Lung (tissue), 12 donors: Measurements from ENCODE around the gene ADORA1. TPM values are rescaled to one million over a fixed set of nuclear protein-coding genes. Genes with fewer than 3 reads are reported as not detected.

Source experiments
- ATAC-seq: fragments of 200-7000 bp; cut with Tn5 transposase; one replicate; pipeline ENCODE4 v1.9.1; 2020; ENCODE audit warnings: moderate number of reproducible peaks; ENCODE audit not compliant: insufficient read depth, low FRiP score
- DNase-seq, 3 donors: peaks; one replicate each; pipeline ENCODE4 v3.0.0-alpha.2; 2013 to 2017
- H3K27ac ChIP-seq, 2 donors: one replicate each; pipeline ENCODE4 v1.5.1; 2013; ENCODE audit warnings: mild to moderate bottlenecking in 2 of 2, moderate library complexity in 2 of 2, control low read depth in 1 of 2, inconsistent platforms in 1 of 2, low read depth in 1 of 2, low read length in 1 of 2
- H3K27me3 ChIP-seq, 3 donors: one replicate each; pipeline ENCODE4 v1.5.1; 2013; ENCODE audit warnings: low read length in 2 of 3; ENCODE audit not compliant: control insufficient read depth in 3 of 3, insufficient read depth in 3 of 3
- H3K36me3 ChIP-seq, 4 donors: one replicate each; pipeline ENCODE4 v1.5.1; 2013; ENCODE audit warnings: low read length in 4 of 4, mild to moderate bottlenecking in 1 of 4, moderate library complexity in 1 of 4; ENCODE audit not compliant: control insufficient read depth in 4 of 4, insufficient read depth in 4 of 4
- H3K4me1 ChIP-seq, 5 donors: one replicate each; pipeline ENCODE4 v1.5.1; 2013; ENCODE audit warnings: low read length in 5 of 5, mild to moderate bottlenecking in 2 of 5, moderate library complexity in 1 of 5; ENCODE audit not compliant: control insufficient read depth in 5 of 5, insufficient read depth in 5 of 5
- H3K4me3 ChIP-seq: one replicate; pipeline ENCODE4 v1.5.1; 2013; ENCODE audit warnings: mild to moderate bottlenecking, control low read depth, moderate library complexity
- H3K9ac ChIP-seq, 2 donors: one replicate each; pipeline ENCODE4 v1.5.1; 2013; ENCODE audit warnings: low read length in 2 of 2, control low read depth in 1 of 2; ENCODE audit not compliant: insufficient read depth in 1 of 2
- H3K9me3 ChIP-seq, 4 donors: one replicate each; pipeline ENCODE4 v1.5.1; 2013; ENCODE audit warnings: low read length in 3 of 4, mild to moderate bottlenecking in 1 of 4, moderate library complexity in 1 of 4; ENCODE audit not compliant: control insufficient read depth in 4 of 4, insufficient read depth in 3 of 4
- WGBS, 2 donors: extraction: QIAGEN DNeasy Blood & Tissue Kit; methylation state at CpG; one replicate each; pipeline ENCODE4 v1.1.7; 2013; 5-methylcytosine and 5-hydroxymethylcytosine counted together
- polyA plus RNA-seq, 2 donors: library from polyadenylated mRNA; stranded (reverse); fragments of 200-250 nt; gene quantifications; one replicate each; pipeline ENCODE4 v1.2.1, GENCODE V29; 2013
- total RNA-seq, 2 donors: library from RNA; depleted of rRNA in 1 of 2; stranded (reverse); fragments of >200 nt in 1 of 2; gene quantifications; one replicate each; pipeline ENCODE4 v1.2.1, GENCODE V29; 2014 to 2021
- TF ChIP-seq, protein P1 (sequence below): IDR thresholded peaks from 2 replicates; pipeline ENCODE4 v1.5.1; 2012; ENCODE audit warnings: mild to moderate bottlenecking; ENCODE audit errors: control extremely low read depth, extremely low read depth
- donor health status: control.
- donor health status: control.
- donor health status: Bipolar disorder and iron deficiency.
- donor health status: healthy.
- donor health status: DM: yes; HTN: yes; CAD: no.

Gene ADORA1
- total and polyA plus RNA-seq, 4 donors: 0.57 to 2.3 (median 0.79) TPM

DNA sequence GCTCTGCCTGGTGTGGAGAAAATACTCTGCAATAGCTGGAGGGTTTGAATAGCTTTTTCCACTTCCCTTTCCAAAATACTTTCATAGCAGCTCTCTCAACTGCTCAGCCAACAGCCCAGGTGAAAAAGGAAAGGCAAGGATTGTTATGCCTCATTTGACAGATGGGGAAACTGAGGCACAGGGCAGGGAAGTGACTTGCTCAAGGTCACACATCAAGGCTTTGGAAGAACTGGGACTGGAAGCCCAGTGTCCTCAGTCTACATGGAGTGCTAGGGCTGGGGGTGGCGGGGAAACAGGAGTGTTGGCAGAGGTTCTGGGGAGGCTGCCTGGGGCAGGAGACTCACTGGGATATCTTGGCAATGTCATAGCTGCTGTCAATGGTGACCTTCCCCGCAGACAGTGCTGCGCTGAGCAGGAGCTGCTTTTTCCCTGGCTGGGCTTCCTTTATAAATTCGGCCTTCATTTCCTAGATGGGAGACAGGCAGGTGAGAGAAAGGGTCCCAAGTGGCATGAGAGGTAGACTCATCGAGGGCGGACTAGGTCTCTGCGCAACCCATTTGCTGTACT, 54.9 kb downstream of the ADORA1 start:
- Histone ChIP-seq H3K27me3 (no peaks in the 10 kb centered on the region), H3K9me3 (no peaks in the 10 kb centered on the region), H3K27ac (no peak overlapping the region), H3K4me1 (peaks cover 0 to 9% (median 3%) of the 10 kb centered on the region in 5 donors), H3K9ac (no peak overlapping the region), H3K36me3 (no peaks in the 10 kb centered on the region), H3K4me3 (no peak overlapping the region)
- TF ChIP-seq, protein P1, sequence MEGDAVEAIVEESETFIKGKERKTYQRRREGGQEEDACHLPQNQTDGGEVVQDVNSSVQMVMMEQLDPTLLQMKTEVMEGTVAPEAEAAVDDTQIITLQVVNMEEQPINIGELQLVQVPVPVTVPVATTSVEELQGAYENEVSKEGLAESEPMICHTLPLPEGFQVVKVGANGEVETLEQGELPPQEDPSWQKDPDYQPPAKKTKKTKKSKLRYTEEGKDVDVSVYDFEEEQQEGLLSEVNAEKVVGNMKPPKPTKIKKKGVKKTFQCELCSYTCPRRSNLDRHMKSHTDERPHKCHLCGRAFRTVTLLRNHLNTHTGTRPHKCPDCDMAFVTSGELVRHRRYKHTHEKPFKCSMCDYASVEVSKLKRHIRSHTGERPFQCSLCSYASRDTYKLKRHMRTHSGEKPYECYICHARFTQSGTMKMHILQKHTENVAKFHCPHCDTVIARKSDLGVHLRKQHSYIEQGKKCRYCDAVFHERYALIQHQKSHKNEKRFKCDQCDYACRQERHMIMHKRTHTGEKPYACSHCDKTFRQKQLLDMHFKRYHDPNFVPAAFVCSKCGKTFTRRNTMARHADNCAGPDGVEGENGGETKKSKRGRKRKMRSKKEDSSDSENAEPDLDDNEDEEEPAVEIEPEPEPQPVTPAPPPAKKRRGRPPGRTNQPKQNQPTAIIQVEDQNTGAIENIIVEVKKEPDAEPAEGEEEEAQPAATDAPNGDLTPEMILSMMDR: no peak
- ATAC-seq: no peak
- DNase-seq: no peak
- 92 to 95% methylated on average over 7 of the region's 7 CpGs for WGBS, 2 donors

DNA sequence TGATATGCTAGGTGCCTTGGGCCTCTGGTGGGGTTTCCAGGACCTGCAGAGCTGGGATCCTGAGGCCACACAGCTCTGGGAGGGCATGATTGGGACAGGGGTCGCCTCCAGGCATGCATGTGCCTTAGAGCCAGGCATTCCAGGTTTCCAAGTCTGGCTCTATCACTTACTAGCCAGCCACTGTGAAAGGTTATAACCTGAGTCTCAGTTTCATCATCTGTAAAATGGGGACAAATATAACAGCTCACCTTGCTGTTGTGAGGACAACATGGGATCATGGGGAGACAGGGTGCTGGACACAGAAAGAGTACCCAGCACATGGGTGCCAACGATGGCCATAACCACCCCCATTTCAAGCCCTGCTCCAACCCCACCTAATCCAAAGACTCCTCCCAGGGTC, 56.3 kb downstream of the ADORA1 start:
- Histone ChIP-seq H3K4me1 (peaks cover 0 to 7% (median 0%) of the 10 kb centered on the region in 5 donors), H3K4me3 (no peak overlapping the region), H3K36me3 (no peaks in the 10 kb centered on the region), H3K9ac (no peak overlapping the region), H3K27me3 (no peaks in the 10 kb centered on the region), H3K9me3 (no peaks in the 10 kb centered on the region), H3K27ac (no peak overlapping the region)
- ATAC-seq (no peak), DNase-seq (no peak)
- WGBS, 2 donors: 92 to 96% methylated on average over 2 of the region's 2 CpGs
- TF ChIP-seq, protein P1: no peak

DNA sequence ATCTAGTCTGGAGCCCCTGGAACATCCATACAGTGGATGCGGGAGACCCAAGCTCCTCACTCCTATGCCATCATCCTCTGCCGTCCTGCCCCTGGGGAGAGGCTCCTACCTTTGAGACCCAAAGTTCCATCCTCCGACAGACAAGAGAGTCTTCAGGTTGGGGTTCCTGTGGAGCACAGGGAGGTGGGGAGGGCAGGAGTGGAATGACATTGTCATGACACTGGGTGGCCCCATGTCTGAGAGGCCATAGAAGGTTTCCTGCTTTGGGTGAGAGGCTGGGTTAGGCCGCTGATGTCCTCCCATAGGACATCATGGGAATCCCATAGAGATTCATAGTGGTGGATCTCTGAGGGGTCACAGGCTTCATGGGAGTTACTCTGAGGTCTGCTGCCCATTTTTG, 56.9 kb downstream of the ADORA1 start:
- no peak for ATAC-seq
- Histone ChIP-seq H3K9me3 (no peaks in the 10 kb centered on the region), H3K9ac (no peak overlapping the region), H3K36me3 (no peaks in the 10 kb centered on the region), H3K27me3 (no peaks in the 10 kb centered on the region), H3K4me1 (peaks cover 0 to 7% (median 0%) of the 10 kb centered on the region in 5 donors), H3K27ac (no peak overlapping the region), H3K4me3 (no peak overlapping the region)
- WGBS, 2 donors: 71 to 86% methylated on average over 4 of the region's 4 CpGs
- TF ChIP-seq, protein P1: no peak
- no peak for DNase-seq

DNA sequence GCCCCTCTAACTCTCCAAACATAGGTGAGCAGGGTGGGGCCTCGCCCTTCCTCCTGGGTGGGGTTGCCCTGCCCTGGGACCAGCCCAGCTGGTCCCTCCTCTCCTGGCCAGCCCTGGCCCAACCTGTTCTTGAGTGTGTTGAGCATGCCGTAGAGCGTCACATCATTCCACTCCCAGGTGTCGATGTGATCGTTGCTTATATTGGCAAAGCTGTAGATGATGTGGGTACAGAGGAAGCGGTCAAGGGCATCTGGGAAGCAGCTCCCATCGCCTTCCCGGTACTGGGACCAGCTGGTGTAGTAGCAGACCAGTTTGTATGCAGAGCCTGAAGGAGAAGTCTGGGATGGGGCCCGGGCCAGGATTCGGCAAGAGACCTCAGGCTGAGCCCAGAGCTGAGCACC, 57.5 kb downstream of the ADORA1 start:
- no peak for DNase-seq
- no peak for ATAC-seq
- H3K27ac ChIP-seq: no peak overlapping the region

More for the DNA sequence above, 57.5 kb downstream of the ADORA1 start:
- no peaks in the 10 kb centered on the region for H3K9me3 ChIP-seq
- H3K4me3 ChIP-seq: no peak overlapping the region
- TF ChIP-seq, protein P1: no peak
- 84 to 86% methylated on average over 10 of the region's 10 CpGs for WGBS, 2 donors
- peaks cover 0 to 7% (median 0%) of the 10 kb centered on the region in 5 donors for H3K4me1 ChIP-seq
- H3K9ac ChIP-seq: no peak overlapping the region
- H3K27me3 ChIP-seq: no peaks in the 10 kb centered on the region
- H3K36me3 ChIP-seq: no peaks in the 10 kb centered on the region
